SK-N-SH treated with all-trans-retinoic acid at 6 μM for 48 hours (cell line): ENCODE measurements around the gene ARSB.

Source experiments
- ATAC-seq: fragments of 200-7000 bp; cut with Tn5 transposase; 3 replicates; pipeline ENCODE4 v1.9.1; 2020; ENCODE audit warnings: mild to moderate bottlenecking, moderate library complexity
- ARNTL ChIP-seq: fragments of 450-650 bp; formaldehyde crosslinking; IDR thresholded peaks from 2 replicates; pipeline ENCODE4 v1.5.0; 2020; ENCODE audit warnings: low read depth, mild to moderate bottlenecking, moderate library complexity, borderline replicate concordance
- BACH2 ChIP-seq: fragments of 250-450 bp; sonication (Bioruptor Pico); IDR thresholded peaks from 2 replicates; pipeline ENCODE4 v1.9.0; 2021; ENCODE audit warnings: mild to moderate bottlenecking, borderline replicate concordance
- CSDC2 ChIP-seq: fragments of 250-450 bp; sonication (Bioruptor Pico); IDR thresholded peaks from 2 replicates; pipeline ENCODE4 v1.5.0; 2020; ENCODE audit warnings: mild to moderate bottlenecking, moderate library complexity
- ESRRG ChIP-seq: fragments of 250-450 bp; sonication (Bioruptor Pico); IDR thresholded peaks from 2 replicates; pipeline ENCODE4 v1.6.1; 2021; ENCODE audit warnings: mild to moderate bottlenecking
- GLIS3 ChIP-seq: fragments of 250-450 bp; sonication (Bioruptor Pico); IDR thresholded peaks from 2 replicates; pipeline ENCODE4 v1.5.0; 2020; ENCODE audit warnings: mild to moderate bottlenecking, moderate library complexity
- ISL1 ChIP-seq: fragments of 250-450 bp; sonication (Bioruptor Pico); IDR thresholded peaks from 2 replicates; pipeline ENCODE4 v2.1.2; 2022; ENCODE audit warnings: mild to moderate bottlenecking, moderate library complexity
- OSR1 ChIP-seq: fragments of 250-450 bp; sonication (Bioruptor Pico); IDR thresholded peaks from 2 replicates; pipeline ENCODE4 v1.8.0; 2022; ENCODE audit warnings: moderate library complexity, mild to moderate bottlenecking, inconsistent platforms
- PATZ1 ChIP-seq: fragments of 250-450 bp; sonication (Bioruptor Pico); IDR thresholded peaks from 2 replicates; pipeline ENCODE4 v1.8.0; 2020; ENCODE audit warnings: mild to moderate bottlenecking, moderate library complexity, borderline replicate concordance
- POU6F1 ChIP-seq: fragments of 250-450 bp; sonication (Bioruptor Pico); IDR thresholded peaks from 2 replicates; pipeline ENCODE4 v1.8.0; 2021; ENCODE audit warnings: low read depth, mild to moderate bottlenecking, moderate library complexity, borderline replicate concordance
- PPARA ChIP-seq: fragments of 250-450 bp; sonication (Bioruptor Pico); IDR thresholded peaks from 2 replicates; pipeline ENCODE4 v1.5.0; 2020; ENCODE audit warnings: mild to moderate bottlenecking, borderline replicate concordance
- RARB ChIP-seq: fragments of 250-450 bp; sonication (Bioruptor Pico); IDR thresholded peaks from 2 replicates; pipeline ENCODE4 v1.8.0; 2021; ENCODE audit warnings: mild to moderate bottlenecking, moderate library complexity
- SNAI2 ChIP-seq: fragments of 250-450 bp; sonication (Bioruptor Pico); IDR thresholded peaks from 2 replicates; pipeline ENCODE4 v1.5.0; 2020; ENCODE audit warnings: mild to moderate bottlenecking, moderate library complexity
- TCF4 ChIP-seq: fragments of 250-450 bp; sonication (Bioruptor Pico); IDR thresholded peaks from 2 replicates; pipeline ENCODE4 v1.8.0; 2021; ENCODE audit warnings: mild to moderate bottlenecking, moderate library complexity, borderline replicate concordance
- TOX ChIP-seq: fragments of 250-450 bp; sonication (Bioruptor Pico); IDR thresholded peaks from 2 replicates; pipeline ENCODE4 v1.8.0; 2021; ENCODE audit warnings: mild to moderate bottlenecking, moderate library complexity, borderline replicate concordance
- ZC3H10 ChIP-seq: fragments of 250-450 bp; sonication (Bioruptor Pico); IDR thresholded peaks from 2 replicates; pipeline ENCODE4 v1.5.1; 2021; ENCODE audit warnings: mild to moderate bottlenecking, moderate library complexity
- ZFP3 ChIP-seq: fragments of 250-450 bp; sonication (Bioruptor Pico); IDR thresholded peaks from 2 replicates; pipeline ENCODE4 v1.5.0; 2020; ENCODE audit warnings: mild to moderate bottlenecking, moderate library complexity
- ZFP30 ChIP-seq: fragments of 450-650 bp; formaldehyde crosslinking; IDR thresholded peaks from 2 replicates; pipeline ENCODE4 v1.5.0; 2022; ENCODE audit warnings: mild to moderate bottlenecking, moderate library complexity
- ZNF565 ChIP-seq: fragments of 450-650 bp; formaldehyde crosslinking; conservative IDR thresholded peaks from 2 replicates; pipeline ENCODE4 v1.5.0; 2020; ENCODE audit warnings: low read depth, mild to moderate bottlenecking, moderate library complexity
- ZNF70 ChIP-seq: fragments of 450-650 bp; formaldehyde crosslinking; IDR thresholded peaks from 2 replicates; pipeline ENCODE4 v1.5.0; 2020; ENCODE audit warnings: mild to moderate bottlenecking, moderate library complexity
- ZNF8 ChIP-seq: fragments of 450-650 bp; formaldehyde crosslinking; IDR thresholded peaks from 2 replicates; pipeline ENCODE4 v1.5.0; 2020; ENCODE audit warnings: mild to moderate bottlenecking, moderate library complexity
- TF ChIP-seq, protein P1 (sequence below): fragments of 250-450 bp; sonication (Bioruptor Pico); IDR thresholded peaks from 2 replicates; pipeline ENCODE4 v1.5.1; 2020; ENCODE audit warnings: low read depth, mild to moderate bottlenecking, moderate library complexity
- TF ChIP-seq, protein P2 (sequence below): fragments of 250-450 bp; sonication (Bioruptor Pico); IDR thresholded peaks from 2 replicates; pipeline ENCODE4 v1.5.0; 2020; ENCODE audit warnings: mild to moderate bottlenecking, moderate library complexity
- TF ChIP-seq, protein P3 (sequence below): fragments of 250-450 bp; sonication (Bioruptor Pico); IDR thresholded peaks from 2 replicates; pipeline ENCODE4 v1.5.1; 2021; ENCODE audit warnings: mild to moderate bottlenecking, moderate library complexity

The ARSB gene

DNA sequence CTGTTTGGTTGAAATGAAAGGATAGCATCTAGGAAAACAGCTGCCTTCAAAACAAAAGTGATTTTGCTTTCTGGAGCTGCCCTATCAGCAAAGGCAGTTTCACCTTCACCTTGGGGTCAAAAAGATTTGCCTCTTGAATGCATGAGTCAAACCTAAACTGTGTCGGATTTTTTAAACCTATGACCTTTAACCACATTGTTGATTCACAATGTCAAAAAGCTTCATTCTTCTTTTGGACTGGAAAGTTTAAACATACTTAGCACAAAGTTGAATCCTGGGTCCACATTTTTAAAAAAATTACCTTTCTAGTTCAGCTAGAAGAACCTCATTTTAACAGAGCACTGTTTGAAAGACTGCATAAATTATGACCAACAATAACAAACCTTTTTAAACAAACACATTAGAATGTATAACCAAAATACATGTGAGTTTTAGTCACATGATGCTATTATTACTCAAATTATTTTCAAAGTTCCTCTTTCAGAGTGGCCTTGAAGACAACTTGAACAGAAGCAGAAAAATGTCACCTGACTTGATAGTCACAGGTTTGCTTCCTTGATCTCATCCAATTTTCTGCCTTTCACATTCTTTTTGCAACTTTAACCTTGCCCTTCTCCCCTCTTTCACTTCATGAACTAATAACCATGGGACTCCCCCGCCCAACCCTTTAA lies 226.8 kb downstream of the ARSB start:
- TF ChIP-seq PATZ1 (CRISPR knock-in tag), result no peak
- no peak for TF ChIP-seq ISL1 (CRISPR knock-in tag)
- TF ChIP-seq ZC3H10, result no peak
- no peak for TF ChIP-seq ZNF565 (CRISPR knock-in tag)
- no peak for TF ChIP-seq BACH2
- no peak for TF ChIP-seq ESRRG (CRISPR knock-in tag)
- TF ChIP-seq OSR1, result no peak
- no peak for TF ChIP-seq RARB (CRISPR knock-in tag)
- TF ChIP-seq ZFP30, result no peak
- no peak for TF ChIP-seq TOX
- TF ChIP-seq POU6F1 (CRISPR knock-in tag), result no peak
- no peak for TF ChIP-seq ZNF8
- TF ChIP-seq CSDC2 (CRISPR knock-in tag), result no peak
- no peak for TF ChIP-seq ARNTL (CRISPR knock-in tag)
- no peak for TF ChIP-seq SNAI2 (CRISPR knock-in tag)
- TF ChIP-seq, protein P1, sequence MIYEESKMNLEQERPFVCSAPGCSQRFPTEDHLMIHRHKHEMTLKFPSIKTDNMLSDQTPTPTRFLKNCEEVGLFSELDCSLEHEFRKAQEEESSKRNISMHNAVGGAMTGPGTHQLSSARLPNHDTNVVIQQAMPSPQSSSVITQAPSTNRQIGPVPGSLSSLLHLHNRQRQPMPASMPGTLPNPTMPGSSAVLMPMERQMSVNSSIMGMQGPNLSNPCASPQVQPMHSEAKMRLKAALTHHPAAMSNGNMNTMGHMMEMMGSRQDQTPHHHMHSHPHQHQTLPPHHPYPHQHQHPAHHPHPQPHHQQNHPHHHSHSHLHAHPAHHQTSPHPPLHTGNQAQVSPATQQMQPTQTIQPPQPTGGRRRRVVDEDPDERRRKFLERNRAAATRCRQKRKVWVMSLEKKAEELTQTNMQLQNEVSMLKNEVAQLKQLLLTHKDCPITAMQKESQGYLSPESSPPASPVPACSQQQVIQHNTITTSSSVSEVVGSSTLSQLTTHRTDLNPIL, result no peak
- TF ChIP-seq, protein P2, sequence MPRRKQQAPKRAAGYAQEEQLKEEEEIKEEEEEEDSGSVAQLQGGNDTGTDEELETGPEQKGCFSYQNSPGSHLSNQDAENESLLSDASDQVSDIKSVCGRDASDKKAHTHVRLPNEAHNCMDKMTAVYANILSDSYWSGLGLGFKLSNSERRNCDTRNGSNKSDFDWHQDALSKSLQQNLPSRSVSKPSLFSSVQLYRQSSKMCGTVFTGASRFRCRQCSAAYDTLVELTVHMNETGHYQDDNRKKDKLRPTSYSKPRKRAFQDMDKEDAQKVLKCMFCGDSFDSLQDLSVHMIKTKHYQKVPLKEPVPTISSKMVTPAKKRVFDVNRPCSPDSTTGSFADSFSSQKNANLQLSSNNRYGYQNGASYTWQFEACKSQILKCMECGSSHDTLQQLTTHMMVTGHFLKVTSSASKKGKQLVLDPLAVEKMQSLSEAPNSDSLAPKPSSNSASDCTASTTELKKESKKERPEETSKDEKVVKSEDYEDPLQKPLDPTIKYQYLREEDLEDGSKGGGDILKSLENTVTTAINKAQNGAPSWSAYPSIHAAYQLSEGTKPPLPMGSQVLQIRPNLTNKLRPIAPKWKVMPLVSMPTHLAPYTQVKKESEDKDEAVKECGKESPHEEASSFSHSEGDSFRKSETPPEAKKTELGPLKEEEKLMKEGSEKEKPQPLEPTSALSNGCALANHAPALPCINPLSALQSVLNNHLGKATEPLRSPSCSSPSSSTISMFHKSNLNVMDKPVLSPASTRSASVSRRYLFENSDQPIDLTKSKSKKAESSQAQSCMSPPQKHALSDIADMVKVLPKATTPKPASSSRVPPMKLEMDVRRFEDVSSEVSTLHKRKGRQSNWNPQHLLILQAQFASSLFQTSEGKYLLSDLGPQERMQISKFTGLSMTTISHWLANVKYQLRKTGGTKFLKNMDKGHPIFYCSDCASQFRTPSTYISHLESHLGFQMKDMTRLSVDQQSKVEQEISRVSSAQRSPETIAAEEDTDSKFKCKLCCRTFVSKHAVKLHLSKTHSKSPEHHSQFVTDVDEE (CRISPR knock-in tag), result no peak
- TF ChIP-seq TCF4 (CRISPR knock-in tag), result no peak
- no peak for TF ChIP-seq ZNF70 (CRISPR knock-in tag)
- TF ChIP-seq GLIS3 (CRISPR knock-in tag), result no peak
- ATAC-seq, result no peak

DNA sequence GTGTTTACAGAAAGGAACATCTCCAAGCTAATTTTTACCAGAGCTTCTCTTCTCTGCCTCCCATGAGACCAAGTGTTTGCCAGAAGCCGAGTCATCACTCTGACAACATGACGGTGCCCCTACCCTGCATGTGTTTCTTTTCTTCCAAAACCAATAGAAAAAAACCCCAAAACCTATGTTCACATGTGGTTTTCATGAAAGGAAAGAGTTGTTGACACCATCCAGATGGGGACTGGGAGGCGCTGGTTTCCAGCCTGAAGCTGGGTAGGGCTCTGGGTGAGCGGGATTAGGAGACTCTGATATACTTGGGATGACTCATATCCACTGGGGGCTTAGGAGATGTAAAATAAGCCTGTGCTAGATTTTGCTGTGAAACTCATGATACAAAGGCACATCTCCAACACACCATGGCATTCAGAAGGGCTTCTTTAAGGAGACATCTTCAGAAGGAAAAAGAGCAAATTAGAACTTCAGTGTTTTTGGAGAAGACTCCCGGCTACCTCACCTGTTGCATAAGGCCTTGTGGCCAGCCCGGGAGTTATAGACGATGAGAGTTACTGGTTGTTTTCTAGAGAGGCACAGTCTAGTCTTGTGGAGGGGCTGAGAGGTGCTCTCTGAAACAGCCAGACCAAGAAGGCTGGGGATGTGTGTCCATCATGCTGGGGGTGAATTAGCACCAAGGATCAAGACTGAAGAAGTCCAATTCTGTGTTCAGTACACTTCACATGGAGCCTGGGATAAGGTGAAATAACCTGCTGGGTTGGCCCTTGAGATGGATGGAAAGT lies 227.6 kb downstream of the ARSB start:
- ATAC-seq, result peak; percentile 57
- no peak for TF ChIP-seq PPARA (CRISPR knock-in tag)
- no peak for TF ChIP-seq ZFP30
- TF ChIP-seq ZNF565 (CRISPR knock-in tag), result no peak
- no peak for TF ChIP-seq ISL1 (CRISPR knock-in tag)
- TF ChIP-seq RARB (CRISPR knock-in tag), result no peak
- TF ChIP-seq ZFP3 (CRISPR knock-in tag), result no peak
- TF ChIP-seq SNAI2 (CRISPR knock-in tag), result no peak
- TF ChIP-seq GLIS3 (CRISPR knock-in tag), result no peak
- TF ChIP-seq ESRRG (CRISPR knock-in tag), result no peak
- TF ChIP-seq, protein P3, sequence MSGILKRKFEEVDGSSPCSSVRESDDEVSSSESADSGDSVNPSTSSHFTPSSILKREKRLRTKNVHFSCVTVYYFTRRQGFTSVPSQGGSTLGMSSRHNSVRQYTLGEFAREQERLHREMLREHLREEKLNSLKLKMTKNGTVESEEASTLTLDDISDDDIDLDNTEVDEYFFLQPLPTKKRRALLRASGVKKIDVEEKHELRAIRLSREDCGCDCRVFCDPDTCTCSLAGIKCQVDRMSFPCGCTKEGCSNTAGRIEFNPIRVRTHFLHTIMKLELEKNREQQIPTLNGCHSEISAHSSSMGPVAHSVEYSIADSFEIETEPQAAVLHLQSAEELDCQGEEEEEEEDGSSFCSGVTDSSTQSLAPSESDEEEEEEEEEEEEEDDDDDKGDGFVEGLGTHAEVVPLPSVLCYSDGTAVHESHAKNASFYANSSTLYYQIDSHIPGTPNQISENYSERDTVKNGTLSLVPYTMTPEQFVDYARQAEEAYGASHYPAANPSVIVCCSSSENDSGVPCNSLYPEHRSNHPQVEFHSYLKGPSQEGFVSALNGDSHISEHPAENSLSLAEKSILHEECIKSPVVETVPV, result no peak
- no peak for TF ChIP-seq ARNTL (CRISPR knock-in tag)
- TF ChIP-seq, protein P2 (CRISPR knock-in tag), result no peak
